ENCODE measurements around the gene ATG4A. TPM values are rescaled to one million over a fixed set of nuclear protein-coding genes. Genes with fewer than 3 reads are reported as not detected.

ATG4A gene
- total and polyA plus RNA-seq, 9 of the 15 experiments (the other 6 are each of a cell fraction or from before 2014, with no cell fraction given), result 7.3 to 24.5 (median 16.6) TPM

- DNase-seq (ENCODE audit: extremely low read depth in 1 of 4, low spot score in 3 of 4) (no peak), ATAC-seq (no peak), FAIRE-seq (no peak)
- Histone ChIP-seq H3K4me1 (replicated peaks in 1 of 2; ENCODE audit: control insufficient read depth in 2 of 2, insufficient read depth in 2 of 2, low read length in 2 of 2) (no peaks in the 10 kb centered on the region; a peak in 1 of 5 replicates), H3K27me3 (ENCODE audit: control insufficient read depth in 2 of 2, insufficient read depth in 2 of 2, low read length in 2 of 2) (no peaks in the 10 kb centered on the region), H3K9me3 (replicated peaks; ENCODE audit: control insufficient read depth, insufficient read depth, low read depth, low read length) (no peaks in the 10 kb centered on the region), H3K4me3 (no peak overlapping the region), H4K20me1 (replicated peaks; ENCODE audit: control insufficient read depth, insufficient read depth, low read length) (no peaks in the 10 kb centered on the region), H3K9ac (ENCODE audit: insufficient read depth in 1 of 2, low read depth in 2 of 2, low read length in 2 of 2) (no peak overlapping the region), H3K36me3 (ENCODE audit: control insufficient read depth, insufficient read depth, low read length) (no peaks in the 10 kb centered on the region), H3K9me1 (ENCODE audit: control insufficient read depth, insufficient read depth, low read length) (no peaks in the 10 kb centered on the region), H3K27ac (ENCODE audit: extremely low read depth, low read depth, low read length) (no peak overlapping the region), H3K4me2 (ENCODE audit: insufficient read depth, low read length) (no peak overlapping the region), H2AFZ (ENCODE audit: low read depth, low read length) (no peak overlapping the region), H3K79me2 (ENCODE audit: control insufficient read depth, insufficient read depth, low read length) (no peaks in the 10 kb centered on the region)
- CTCF ChIA-PET (ENCODE audit: low intra/inter-chr PET ratio), result no interaction called here
- in situ Hi-C loops (cut with MboI) (no loop called here), intact Hi-C loops (cut with micrococcal nuclease) (no loop called here)
- WGBS (ENCODE audit: insufficient coverage, low coverage, missing lambda C conversion rate), result 3% methylated on average over 5 of the region's 5 CpGs
- POLR2A ChIA-PET, result interaction anchor here (0.8 to 1.1 kb wide), 2 partner anchors 9 to 64 kb away, joined by 3 to 4 read pairs; no protein-coding TSS in a partner anchor
- TF ChIP-seq TAF1 (IDR thresholded peaks at IDR 0.05; ENCODE audit: control insufficient read depth, extremely low read depth, insufficient read depth, low read length, severe bottlenecking) (no peak), RHOXF2B (CRISPR knock-in tag; conservative IDR thresholded peaks at IDR 0.05) (no peak), TGIF2 (CRISPR knock-in tag; IDR thresholded peaks at IDR 0.05) (no peak), BACH1 (tag; IDR thresholded peaks at IDR 0.05) (no peak), ZNF561 (CRISPR knock-in tag; conservative IDR thresholded peaks at IDR 0.05) (no peak), FOXJ2 (tag; IDR thresholded peaks at IDR 0.05) (no peak), ILK (tag; IDR thresholded peaks at IDR 0.05; ENCODE audit: borderline replicate concordance, low read depth) (no peak)
- BruUV-seq (replicated peaks), result no TSS peak
Measured at GRCh38 chrX:108160309-108160708, 68.7 kb downstream of the ATG4A start.

GRCh38 chrX:108162265-108162664 lies 70.7 kb downstream of the ATG4A start:
- POLR2A ChIA-PET, result no interaction called here
- no peak for TF ChIP-seq IFI16 (CRISPR knock-in tag; IDR thresholded peaks at IDR 0.05)
- no peak for TF ChIP-seq STAT6 (CRISPR knock-in tag; IDR thresholded peaks at IDR 0.05)
- no peak for TF ChIP-seq PHF21A (IDR thresholded peaks at IDR 0.05; ENCODE audit: borderline replicate concordance, low read depth)
- no peak for TF ChIP-seq SUPT5H (IDR thresholded peaks at IDR 0.05)
- no peak for TF ChIP-seq SNRNP70 (optimal IDR thresholded peaks at IDR 0.05; ENCODE audit: low read depth, low read length)
- TF ChIP-seq U2AF2 (optimal IDR thresholded peaks at IDR 0.05; ENCODE audit: low read depth, low read length), result no peak

More at GRCh38 chrX:108162265-108162664, 70.7 kb downstream of the ATG4A start:
- FAIRE-seq, result no peak
- no peaks in the 10 kb centered on the region for H3K9me3 ChIP-seq (replicated peaks; ENCODE audit: control insufficient read depth, insufficient read depth, low read depth, low read length)
- 0% methylated on average over 3 of the region's 4 CpGs for WGBS (ENCODE audit: insufficient coverage, low coverage, missing lambda C conversion rate)
- no peaks in the 10 kb centered on the region for H3K36me3 ChIP-seq (ENCODE audit: control insufficient read depth, insufficient read depth, low read length)
- no peaks in the 10 kb centered on the region for H3K79me2 ChIP-seq (ENCODE audit: control insufficient read depth, insufficient read depth, low read length)
- H3K4me1 ChIP-seq (replicated peaks in 1 of 2; ENCODE audit: control insufficient read depth in 2 of 2, insufficient read depth in 2 of 2, low read length in 2 of 2), result no peaks in the 10 kb centered on the region; a peak in 1 of 5 replicates
- no peaks in the 10 kb centered on the region for H4K20me1 ChIP-seq (replicated peaks; ENCODE audit: control insufficient read depth, insufficient read depth, low read length)
- H3K9me1 ChIP-seq (ENCODE audit: control insufficient read depth, insufficient read depth, low read length), result no peaks in the 10 kb centered on the region
- H3K9ac ChIP-seq (ENCODE audit: insufficient read depth in 1 of 2, low read depth in 2 of 2, low read length in 2 of 2), result no peak overlapping the region
- H3K4me2 ChIP-seq (ENCODE audit: insufficient read depth, low read length), result no peak overlapping the region
- no peak for DNase-seq (ENCODE audit: extremely low read depth in 1 of 4, low spot score in 3 of 4)
- H3K27ac ChIP-seq (ENCODE audit: extremely low read depth, low read depth, low read length), result no peak overlapping the region
- H2AFZ ChIP-seq (ENCODE audit: low read depth, low read length), result no peak overlapping the region
- in situ Hi-C loops (cut with MboI), result no loop called here
- no peak for ATAC-seq
- CTCF ChIA-PET (ENCODE audit: low intra/inter-chr PET ratio), result no interaction called here
- no TSS peak for BruUV-seq (replicated peaks)
- no peaks in the 10 kb centered on the region for H3K27me3 ChIP-seq (ENCODE audit: control insufficient read depth in 2 of 2, insufficient read depth in 2 of 2, low read length in 2 of 2)
- H3K4me3 ChIP-seq, result no peak overlapping the region
- intact Hi-C loops (cut with micrococcal nuclease), result no loop called here

Measured in K562 (cell line).